ENCODE measurements around the gene ELAC2.

ELAC2 gene

GRCh38 chr17:13014801-13015200, 3.0 kb downstream of the ELAC2 start:
- H3K9me3 ChIP-seq (ENCODE audit: insufficient read depth, low read depth, low read length), result no peaks in the 10 kb centered on the region
- H3F3A ChIP-seq (ENCODE audit: low read depth), result no peaks in the 10 kb centered on the region
- no peaks in the 10 kb centered on the region for H3K9me2 ChIP-seq (replicated peaks; ENCODE audit: low read depth, low read length)
- no peaks in the 10 kb centered on the region for H3K27me3 ChIP-seq (ENCODE audit: insufficient read depth, low read length, poor library complexity, severe bottlenecking)
- no peak overlapping the region for H2AFZ ChIP-seq (ENCODE audit: low read length)
- no peak overlapping the region for H3K9ac ChIP-seq (ENCODE audit: low read depth, low read length, poor library complexity, severe bottlenecking)
- peaks cover 16% of the 10 kb centered on the region for H4K20me1 ChIP-seq (ENCODE audit: insufficient read depth, low read length, poor library complexity, severe bottlenecking)
- H3K4me2 ChIP-seq (ENCODE audit: low read depth, low read length, poor library complexity, severe bottlenecking), result peak overlapping the region; percentile 91
- TF ChIP-seq EZH2phosphoT487 (IDR thresholded peaks at IDR 0.05; ENCODE audit: borderline replicate concordance) (no peak), CTCF (conservative IDR thresholded peaks at IDR 0.05; ENCODE audit: low read length) (no peak)
- H3K4me1 ChIP-seq (ENCODE audit: insufficient read depth, low read length, poor library complexity, severe bottlenecking), result peaks cover 19% of the 10 kb centered on the region
- H3K36me3 ChIP-seq (ENCODE audit: insufficient read depth, low read length), result peaks cover 45% of the 10 kb centered on the region; the same call in 1 of the 2 replicates
- H3K4me3 ChIP-seq (ENCODE audit: low read length, poor library complexity, severe bottlenecking), result no peak overlapping the region
- H3K79me2 ChIP-seq (ENCODE audit: insufficient read depth, low read length), result peaks cover 31% of the 10 kb centered on the region

GRCh38 chr17:13010959-13011358, 6.9 kb downstream of the ELAC2 start:
- Histone ChIP-seq H3K4me1 (ENCODE audit: insufficient read depth, low read length, poor library complexity, severe bottlenecking) (peaks cover 3% of the 10 kb centered on the region), H3F3A (ENCODE audit: low read depth) (no peaks in the 10 kb centered on the region), H3K27me3 (ENCODE audit: insufficient read depth, low read length, poor library complexity, severe bottlenecking) (no peaks in the 10 kb centered on the region), H3K4me2 (ENCODE audit: low read depth, low read length, poor library complexity, severe bottlenecking) (no peak overlapping the region), H3K79me2 (ENCODE audit: insufficient read depth, low read length) (peaks cover 16% of the 10 kb centered on the region), H4K20me1 (ENCODE audit: insufficient read depth, low read length, poor library complexity, severe bottlenecking) (peaks cover 3% of the 10 kb centered on the region), H3K9me3 (ENCODE audit: insufficient read depth, low read depth, low read length) (no peaks in the 10 kb centered on the region), H3K36me3 (ENCODE audit: insufficient read depth, low read length) (peaks cover 60% of the 10 kb centered on the region; the same call in 1 of the 2 replicates), H3K9me2 (replicated peaks; ENCODE audit: low read depth, low read length) (no peaks in the 10 kb centered on the region), H2AFZ (ENCODE audit: low read length) (no peak overlapping the region), H3K4me3 (ENCODE audit: low read length, poor library complexity, severe bottlenecking) (no peak overlapping the region), H3K9ac (ENCODE audit: low read depth, low read length, poor library complexity, severe bottlenecking) (no peak overlapping the region)
- TF ChIP-seq CTCF (conservative IDR thresholded peaks at IDR 0.05; ENCODE audit: low read length) (no peak), EZH2phosphoT487 (IDR thresholded peaks at IDR 0.05; ENCODE audit: borderline replicate concordance) (no peak)

- no peaks in the 10 kb centered on the region for H3K27me3 ChIP-seq (ENCODE audit: insufficient read depth, low read length, poor library complexity, severe bottlenecking)
- H3K36me3 ChIP-seq (ENCODE audit: insufficient read depth, low read length), result peaks cover 71% of the 10 kb centered on the region; the same call in 1 of the 2 replicates
- no peaks in the 10 kb centered on the region for H3F3A ChIP-seq (ENCODE audit: low read depth)
- no peaks in the 10 kb centered on the region for H3K9me3 ChIP-seq (ENCODE audit: insufficient read depth, low read depth, low read length)
- H3K4me1 ChIP-seq (ENCODE audit: insufficient read depth, low read length, poor library complexity, severe bottlenecking), result no peaks in the 10 kb centered on the region
- H3K4me3 ChIP-seq (ENCODE audit: low read length, poor library complexity, severe bottlenecking), result no peak overlapping the region
- no peak for TF ChIP-seq EZH2phosphoT487 (IDR thresholded peaks at IDR 0.05; ENCODE audit: borderline replicate concordance)
- TF ChIP-seq CTCF (conservative IDR thresholded peaks at IDR 0.05; ENCODE audit: low read length), result no peak
- H2AFZ ChIP-seq (ENCODE audit: low read length), result no peak overlapping the region
- no peak overlapping the region for H3K9ac ChIP-seq (ENCODE audit: low read depth, low read length, poor library complexity, severe bottlenecking)
- H3K79me2 ChIP-seq (ENCODE audit: insufficient read depth, low read length), result no peaks in the 10 kb centered on the region
- no peaks in the 10 kb centered on the region for H3K9me2 ChIP-seq (replicated peaks; ENCODE audit: low read depth, low read length)
- peaks cover 4% of the 10 kb centered on the region for H4K20me1 ChIP-seq (ENCODE audit: insufficient read depth, low read length, poor library complexity, severe bottlenecking)
- no peak overlapping the region for H3K4me2 ChIP-seq (ENCODE audit: low read depth, low read length, poor library complexity, severe bottlenecking)
Observed at GRCh38 chr17:13008461-13008860, 9.4 kb downstream of the ELAC2 start.

All from Loucy (cell line).